ENCODE data around the gene DOK5.
"Not testable (repeated sequence)": the region's sequence is repeated elsewhere in the genome, so short reads cannot be mapped to it uniquely, and the experiment has no call there.

Gene DOK5

GRCh38 chr20:54472607-54473006 lies 2.8 kb upstream of the DOK5 start:
- DNase-seq (ENCODE audit: low read depth), result no peak

- DNase-seq (ENCODE audit: low read depth), result no peak
Measured at GRCh38 chr20:54473340-54473739, 2.1 kb upstream of the DOK5 start.

GRCh38 chr20:54474046-54474445 lies 1.3 kb upstream of the DOK5 start:
- DNase-seq (ENCODE audit: low read depth), result no peak

- no peak for DNase-seq (ENCODE audit: low read depth)
Measured at GRCh38 chr20:54474866-54475265, 527 bp upstream of the DOK5 start.

- DNase-seq (ENCODE audit: low read depth), result no peak
Measured at GRCh38 chr20:54476169-54477009, 996 bp downstream of the DOK5 start.

GRCh38 chr20:54477191-54477955 lies 2.0 kb downstream of the DOK5 start:
- no peak for DNase-seq (ENCODE audit: low read depth)

- no peak for DNase-seq (ENCODE audit: low read depth)
Measured at GRCh38 chr20:54479138-54479906, 3.9 kb downstream of the DOK5 start.

- not testable (repeated sequence) for DNase-seq (ENCODE audit: low read depth)
Measured at GRCh38 chr20:54479937-54480336, 4.5 kb downstream of the DOK5 start.

- DNase-seq (ENCODE audit: low read depth), result no peak
Measured at GRCh38 chr20:54481442-54481841, 6.0 kb downstream of the DOK5 start.

- no peak for DNase-seq (ENCODE audit: low read depth)
Measured at GRCh38 chr20:54485631-54486030, 10.2 kb downstream of the DOK5 start.

GRCh38 chr20:54486585-54486984 lies 11.2 kb downstream of the DOK5 start:
- no peak for DNase-seq (ENCODE audit: low read depth)

GRCh38 chr20:54488442-54488841 lies 13.0 kb downstream of the DOK5 start:
- DNase-seq (ENCODE audit: low read depth), result no peak

GRCh38 chr20:54491506-54491905 lies 16.1 kb downstream of the DOK5 start:
- DNase-seq (ENCODE audit: low read depth), result no peak

- DNase-seq (ENCODE audit: low read depth), result no peak
Measured at GRCh38 chr20:54494303-54495006, 19.1 kb downstream of the DOK5 start.

GRCh38 chr20:54497931-54498718 lies 22.7 kb downstream of the DOK5 start:
- DNase-seq (ENCODE audit: low read depth), result no peak

- DNase-seq (ENCODE audit: low read depth), result no peak
Measured at GRCh38 chr20:54499111-54499510, 23.7 kb downstream of the DOK5 start.

- no peak for DNase-seq (ENCODE audit: low read depth)
Measured at GRCh38 chr20:54502179-54502578, 26.8 kb downstream of the DOK5 start.

- no peak for DNase-seq (ENCODE audit: low read depth)
Measured at GRCh38 chr20:54506643-54507042, 31.2 kb downstream of the DOK5 start.

- no peak for DNase-seq (ENCODE audit: low read depth)
Measured at GRCh38 chr20:54510541-54511129, 35.2 kb downstream of the DOK5 start.

- no peak for DNase-seq (ENCODE audit: low read depth)
Measured at GRCh38 chr20:54512694-54513093, 37.3 kb downstream of the DOK5 start.

Data from non-pigmented ciliary epithelial cell (primary cell).